GM12892 (cell line): ENCODE data around the gene TMEM242.

ENCODE experiments used
- POLR2A ChIP-seq: IDR thresholded peaks from 2 replicates; pipeline ENCODE4 v1.6.1; 2011; ENCODE audit warnings: low read depth, low read length, control low read depth
- TAF1 ChIP-seq: IDR thresholded peaks from 2 replicates; pipeline ENCODE4 v1.6.1; 2011; ENCODE audit warnings: low read depth, mild to moderate bottlenecking, control low read depth, low read length, borderline replicate concordance

- TF ChIP-seq POLR2A, result no peak
- no peak for TF ChIP-seq TAF1
These were observed 25.0 kb downstream of the TMEM242 start for GRCh38 chr6:157298216-157298724.
